Osteocyte (in vitro differentiated cells): ENCODE results near the gene LAYN. TPM values are rescaled to one million over a fixed set of nuclear protein-coding genes. Genes with fewer than 3 reads are reported as not detected.

ENCODE experiments used
- DNase-seq: peaks from one replicate; pipeline ENCODE4 v3.0.0; 2021; ENCODE audit warnings: mixed read lengths; ENCODE audit not compliant: unreplicated experiment; ENCODE audit errors: extremely low spot score
- H3K27ac Mint-ChIP-seq: one replicate; pipeline ENCODE4 v1.8.0; 2021; ENCODE audit warnings: mild to moderate bottlenecking, mixed read lengths; ENCODE audit not compliant: unreplicated experiment
- H3K27me3 Mint-ChIP-seq: one replicate; pipeline ENCODE4 v1.8.0; 2021; ENCODE audit warnings: mixed read lengths; ENCODE audit not compliant: unreplicated experiment
- H3K36me3 Mint-ChIP-seq: one replicate; pipeline ENCODE4 v1.8.0; 2021; ENCODE audit warnings: mixed read lengths; ENCODE audit not compliant: unreplicated experiment
- H3K4me1 Mint-ChIP-seq: one replicate; pipeline ENCODE4 v1.8.0; 2021; ENCODE audit warnings: mixed read lengths; ENCODE audit not compliant: unreplicated experiment
- H3K4me3 Mint-ChIP-seq: one replicate; pipeline ENCODE4 v1.8.0; 2021; ENCODE audit warnings: mild to moderate bottlenecking, moderate library complexity, mixed read lengths; ENCODE audit not compliant: unreplicated experiment
- H3K9me3 Mint-ChIP-seq: one replicate; pipeline ENCODE4 v1.8.0; 2021; ENCODE audit warnings: mixed read lengths; ENCODE audit not compliant: unreplicated experiment
- CTCF ChIP-seq: fragments of 200-600 bp; sonication (generic); IDR thresholded peaks from 2 replicates; pipeline ENCODE4 v1.5.0; 2021; ENCODE audit warnings: antibody characterized with exemption, mild to moderate bottlenecking, moderate library complexity
- total RNA-seq: library from RNA; stranded (reverse); gene quantifications from 2 replicates; pipeline ENCODE4 v1.2.1, GENCODE V29; 2021

LAYN gene
- total RNA-seq, 1 donor from 2014 or later = 12.8 TPM

GRCh38 chr11:111550258-111550657, 9.7 kb downstream of the LAYN start:
- H3K27me3 Mint-ChIP-seq = no peaks in the 10 kb centered on the region
- H3K9me3 Mint-ChIP-seq = no peaks in the 10 kb centered on the region
- peaks cover 3% of the 10 kb centered on the region for H3K4me1 Mint-ChIP-seq
- no peak for DNase-seq
- TF ChIP-seq CTCF = no peak
- peaks cover 16% of the 10 kb centered on the region for H3K36me3 Mint-ChIP-seq
- no peak overlapping the region for H3K4me3 Mint-ChIP-seq
- H3K27ac Mint-ChIP-seq = no peak overlapping the region

- no peak for DNase-seq
- H3K4me3 Mint-ChIP-seq = no peak overlapping the region
- peaks cover 7% of the 10 kb centered on the region for H3K36me3 Mint-ChIP-seq
- no peak overlapping the region for H3K27ac Mint-ChIP-seq
- no peak for TF ChIP-seq CTCF
- peaks cover 4% of the 10 kb centered on the region for H3K9me3 Mint-ChIP-seq
- peaks cover 27% of the 10 kb centered on the region for H3K4me1 Mint-ChIP-seq
- H3K27me3 Mint-ChIP-seq = no peaks in the 10 kb centered on the region
Measured at GRCh38 chr11:111554532-111554931, 14.0 kb downstream of the LAYN start.

GRCh38 chr11:111555255-111555654, 14.7 kb downstream of the LAYN start:
- H3K4me3 Mint-ChIP-seq = no peak overlapping the region

GRCh38 chr11:111557425-111558111, 17.0 kb downstream of the LAYN start:
- Mint-ChIP-seq H3K27ac (peak overlapping the region; percentile 91), H3K9me3 (peaks cover 4% of the 10 kb centered on the region), H3K27me3 (no peaks in the 10 kb centered on the region), H3K4me3 (no peak overlapping the region), H3K4me1 (peaks cover 52% of the 10 kb centered on the region), H3K36me3 (peaks cover 5% of the 10 kb centered on the region)
- no peak for TF ChIP-seq CTCF
- no peak for DNase-seq

More at GRCh38 chr11:111555255-111555654, 14.7 kb downstream of the LAYN start:
- no peak for TF ChIP-seq CTCF
- peak overlapping the region; percentile 45 for H3K27ac Mint-ChIP-seq
- H3K36me3 Mint-ChIP-seq = peaks cover 7% of the 10 kb centered on the region
- H3K4me1 Mint-ChIP-seq = peaks cover 32% of the 10 kb centered on the region
- DNase-seq = no peak
- no peaks in the 10 kb centered on the region for H3K27me3 Mint-ChIP-seq
- H3K9me3 Mint-ChIP-seq = peaks cover 4% of the 10 kb centered on the region

GRCh38 chr11:111559800-111560464, 19.4 kb downstream of the LAYN start:
- peaks cover 52% of the 10 kb centered on the region for H3K4me1 Mint-ChIP-seq
- no peak for DNase-seq
- no peak for TF ChIP-seq CTCF
- no peaks in the 10 kb centered on the region for H3K27me3 Mint-ChIP-seq
- H3K36me3 Mint-ChIP-seq = peaks cover 5% of the 10 kb centered on the region
- peaks cover 4% of the 10 kb centered on the region for H3K9me3 Mint-ChIP-seq
- peak overlapping the region; percentile 69 for H3K27ac Mint-ChIP-seq
- H3K4me3 Mint-ChIP-seq = no peak overlapping the region
